ENCODE data around the gene SLC27A3. TPM values are rescaled to one million over a fixed set of nuclear protein-coding genes. Genes with fewer than 3 reads are reported as not detected.
"Not testable (repeated sequence)": the region's sequence is repeated elsewhere in the genome, so short reads cannot be mapped to it uniquely, and the experiment has no call there.

Gene SLC27A3
- total RNA-seq, 1 donor from 2014 or later, result 16.7 TPM

GRCh38 chr1:153778824-153779519 lies 3.8 kb downstream of the SLC27A3 start:
- peaks cover 0 to 7% (median 3%) of the 10 kb centered on the region in 3 donors for H3K27me3 ChIP-seq (ENCODE audit: control insufficient read depth in 3 of 3, insufficient read depth in 3 of 3, low read length in 3 of 3)
- H3K36me3 ChIP-seq (ENCODE audit: control insufficient read depth in 3 of 3, insufficient read depth in 3 of 3, low read length in 3 of 3), result peaks cover 0 to 4% (median 2%) of the 10 kb centered on the region in 3 donors
- H3K27ac ChIP-seq (ENCODE audit: low read depth, low read length), result no peak overlapping the region
- no peak overlapping the region for H3K4me3 ChIP-seq (ENCODE audit: low read length in 3 of 3)
- H3K9ac ChIP-seq (ENCODE audit: low read depth in 1 of 3, low read length in 3 of 3), result no peak overlapping the region
- H3K9me3 ChIP-seq (ENCODE audit: control insufficient read depth in 3 of 3, low read length in 3 of 3), result no peaks in the 10 kb centered on the region
- H3K4me1 ChIP-seq (ENCODE audit: control insufficient read depth in 3 of 3, insufficient read depth in 3 of 3, low read length in 3 of 3), result peaks cover 45 to 64% (median 55%) of the 10 kb centered on the region in 3 donors

GRCh38 chr1:153779781-153780541 lies 4.8 kb downstream of the SLC27A3 start:
- Histone ChIP-seq H3K9me3 (ENCODE audit: control insufficient read depth in 3 of 3, low read length in 3 of 3) (no peaks in the 10 kb centered on the region), H3K4me1 (ENCODE audit: control insufficient read depth in 3 of 3, insufficient read depth in 3 of 3, low read length in 3 of 3) (peaks cover 38 to 54% (median 45%) of the 10 kb centered on the region in 3 donors), H3K27ac (ENCODE audit: low read depth, low read length) (no peak overlapping the region), H3K4me3 (ENCODE audit: low read length in 3 of 3) (no peak overlapping the region), H3K36me3 (ENCODE audit: control insufficient read depth in 3 of 3, insufficient read depth in 3 of 3, low read length in 3 of 3) (peaks cover 0 to 2% (median 0%) of the 10 kb centered on the region in 3 donors), H3K27me3 (ENCODE audit: control insufficient read depth in 3 of 3, insufficient read depth in 3 of 3, low read length in 3 of 3) (peaks cover 0 to 7% (median 3%) of the 10 kb centered on the region in 3 donors), H3K9ac (ENCODE audit: low read depth in 1 of 3, low read length in 3 of 3) (no peak overlapping the region)

GRCh38 chr1:153780551-153780950 lies 5.3 kb downstream of the SLC27A3 start:
- Histone ChIP-seq H3K4me1 (ENCODE audit: control insufficient read depth in 3 of 3, insufficient read depth in 3 of 3, low read length in 3 of 3) (peaks cover 34 to 48% (median 39%) of the 10 kb centered on the region in 3 donors), H3K4me3 (ENCODE audit: low read length in 3 of 3) (no peak overlapping the region)

GRCh38 chr1:153782648-153783047 lies 7.4 kb downstream of the SLC27A3 start:
- H3K27me3 ChIP-seq (ENCODE audit: control insufficient read depth in 3 of 3, insufficient read depth in 3 of 3, low read length in 3 of 3); H3K9me3 ChIP-seq (ENCODE audit: control insufficient read depth in 3 of 3, low read length in 3 of 3); H3K36me3 ChIP-seq (ENCODE audit: control insufficient read depth in 3 of 3, insufficient read depth in 3 of 3, low read length in 3 of 3): not testable (repeated sequence)
- Histone ChIP-seq H3K4me3 (ENCODE audit: low read length in 3 of 3) (peak overlapping the region; percentile 83 to 86 (median 84)), H3K9ac (ENCODE audit: low read depth in 1 of 3, low read length in 3 of 3) (peak overlapping the region in 2 of 3 donors; percentile 93 to 96), H3K27ac (ENCODE audit: low read depth, low read length) (peak overlapping the region; percentile 98), H3K4me1 (ENCODE audit: control insufficient read depth in 3 of 3, insufficient read depth in 3 of 3, low read length in 3 of 3) (peaks cover 18 to 28% (median 19%) of the 10 kb centered on the region in 3 donors)

More at GRCh38 chr1:153780551-153780950, 5.3 kb downstream of the SLC27A3 start:
- peaks cover 0 to 2% (median 0%) of the 10 kb centered on the region in 3 donors for H3K36me3 ChIP-seq (ENCODE audit: control insufficient read depth in 3 of 3, insufficient read depth in 3 of 3, low read length in 3 of 3)
- H3K27me3 ChIP-seq (ENCODE audit: control insufficient read depth in 3 of 3, insufficient read depth in 3 of 3, low read length in 3 of 3), result peaks cover 0 to 7% (median 3%) of the 10 kb centered on the region in 3 donors
- no peak overlapping the region for H3K27ac ChIP-seq (ENCODE audit: low read depth, low read length)
- no peak overlapping the region for H3K9ac ChIP-seq (ENCODE audit: low read depth in 1 of 3, low read length in 3 of 3)
- H3K9me3 ChIP-seq (ENCODE audit: control insufficient read depth in 3 of 3, low read length in 3 of 3), result no peaks in the 10 kb centered on the region

GRCh38 chr1:153783233-153784190 lies 8.3 kb downstream of the SLC27A3 start:
- H3K9ac ChIP-seq (ENCODE audit: low read depth in 1 of 3, low read length in 3 of 3), result peak overlapping the region; percentile 92 to 96 (median 93)
- H3K36me3 ChIP-seq (ENCODE audit: control insufficient read depth in 3 of 3, insufficient read depth in 3 of 3, low read length in 3 of 3), result no peaks in the 10 kb centered on the region
- peaks cover 11 to 20% (median 13%) of the 10 kb centered on the region in 3 donors for H3K4me1 ChIP-seq (ENCODE audit: control insufficient read depth in 3 of 3, insufficient read depth in 3 of 3, low read length in 3 of 3)
- H3K27ac ChIP-seq (ENCODE audit: low read depth, low read length), result peak overlapping the region; percentile 98
- H3K27me3 ChIP-seq (ENCODE audit: control insufficient read depth in 3 of 3, insufficient read depth in 3 of 3, low read length in 3 of 3), result no peaks in the 10 kb centered on the region
- peak overlapping the region; percentile 83 to 86 (median 84) for H3K4me3 ChIP-seq (ENCODE audit: low read length in 3 of 3)
- H3K9me3 ChIP-seq (ENCODE audit: control insufficient read depth in 3 of 3, low read length in 3 of 3), result no peaks in the 10 kb centered on the region

GRCh38 chr1:153786038-153786790 lies 11.0 kb downstream of the SLC27A3 start:
- no peak overlapping the region for H3K27ac ChIP-seq (ENCODE audit: low read depth, low read length)

GRCh38 chr1:153789478-153790034 lies 14.3 kb downstream of the SLC27A3 start:
- no peaks in the 10 kb centered on the region for H3K36me3 ChIP-seq (ENCODE audit: control insufficient read depth in 3 of 3, insufficient read depth in 3 of 3, low read length in 3 of 3)
- H3K4me3 ChIP-seq (ENCODE audit: low read length in 3 of 3), result peak overlapping the region; percentile 33 to 71 (median 65)
- H3K27me3 ChIP-seq (ENCODE audit: control insufficient read depth in 3 of 3, insufficient read depth in 3 of 3, low read length in 3 of 3), result no peaks in the 10 kb centered on the region
- H3K4me1 ChIP-seq (ENCODE audit: control insufficient read depth in 3 of 3, insufficient read depth in 3 of 3, low read length in 3 of 3), result peaks cover 15 to 27% (median 20%) of the 10 kb centered on the region in 3 donors
- peak overlapping the region; percentile 84 for H3K27ac ChIP-seq (ENCODE audit: low read depth, low read length)
- H3K9ac ChIP-seq (ENCODE audit: low read depth in 1 of 3, low read length in 3 of 3), result peak overlapping the region in 2 of 3 donors; percentile 24 to 71
- H3K9me3 ChIP-seq (ENCODE audit: control insufficient read depth in 3 of 3, low read length in 3 of 3), result no peaks in the 10 kb centered on the region

More at GRCh38 chr1:153786038-153786790, 11.0 kb downstream of the SLC27A3 start:
- Histone ChIP-seq H3K9me3 (ENCODE audit: control insufficient read depth in 3 of 3, low read length in 3 of 3) (no peaks in the 10 kb centered on the region), H3K27me3 (ENCODE audit: control insufficient read depth in 3 of 3, insufficient read depth in 3 of 3, low read length in 3 of 3) (no peaks in the 10 kb centered on the region), H3K9ac (ENCODE audit: low read depth in 1 of 3, low read length in 3 of 3) (no peak overlapping the region), H3K36me3 (ENCODE audit: control insufficient read depth in 3 of 3, insufficient read depth in 3 of 3, low read length in 3 of 3) (no peaks in the 10 kb centered on the region), H3K4me1 (ENCODE audit: control insufficient read depth in 3 of 3, insufficient read depth in 3 of 3, low read length in 3 of 3) (peaks cover 21 to 28% (median 25%) of the 10 kb centered on the region in 3 donors), H3K4me3 (ENCODE audit: low read length in 3 of 3) (no peak overlapping the region)

GRCh38 chr1:153790313-153790965 lies 15.2 kb downstream of the SLC27A3 start:
- Histone ChIP-seq H3K9me3 (ENCODE audit: control insufficient read depth in 3 of 3, low read length in 3 of 3) (no peaks in the 10 kb centered on the region), H3K27ac (ENCODE audit: low read depth, low read length) (peak overlapping the region; percentile 84), H3K27me3 (ENCODE audit: control insufficient read depth in 3 of 3, insufficient read depth in 3 of 3, low read length in 3 of 3) (no peaks in the 10 kb centered on the region), H3K36me3 (ENCODE audit: control insufficient read depth in 3 of 3, insufficient read depth in 3 of 3, low read length in 3 of 3) (no peaks in the 10 kb centered on the region), H3K9ac (ENCODE audit: low read depth in 1 of 3, low read length in 3 of 3) (peak overlapping the region; percentile 24 to 71 (median 66)), H3K4me1 (ENCODE audit: control insufficient read depth in 3 of 3, insufficient read depth in 3 of 3, low read length in 3 of 3) (peaks cover 15 to 27% (median 20%) of the 10 kb centered on the region in 3 donors), H3K4me3 (ENCODE audit: low read length in 3 of 3) (peak overlapping the region; percentile 33 to 71 (median 65))

Measured in skeletal muscle tissue (tissue), 4 donors.